Endothelial cell of umbilical vein (primary cell): Measurements from ENCODE around the gene PHLPP2. TPM values are rescaled to one million over a fixed set of nuclear protein-coding genes. Genes with fewer than 3 reads are reported as not detected.

Experiments used
- BruUV-seq: library from RNA; stranded (reverse); fragments of 400-500 nt; replicated peaks from 2 replicates; lab custom pipeline; 2021; lab: Mats Ljungman, UMichigan
- CTCF ChIA-PET: fragments of 300-600, 350-600 bp; sonication (Branson Sonifier 250); formaldehyde crosslinking; loops from one replicate; lab custom pipeline; 2021; ENCODE audit warnings: antibody characterized with exemption, inconsistent platforms; lab: Charles Lee
- POLR2A ChIA-PET: fragments of 300-600, 350-600 bp; sonication (Branson Sonifier 250); formaldehyde crosslinking; loops from one replicate; lab custom pipeline; 2021; ENCODE audit warnings: antibody characterized with exemption, inconsistent platforms; lab: Charles Lee
- DNase-seq: peaks from one replicate; pipeline ENCODE4 v3.0.0-alpha.2; 2011; ENCODE audit warnings: low read depth, low spot score
- FAIRE-seq: peaks from 2 replicates; lab custom pipeline; 2011; peaks lifted over from hg19 to GRCh38; lab: Jason Lieb, UNC
- H2AFZ ChIP-seq: 2 replicates; pipeline ENCODE4 v1.6.0; 2012; ENCODE audit warnings: low read depth, low read length, control low read depth, inconsistent platforms
- H3K27ac ChIP-seq: 2 replicates; pipeline ENCODE4 v1.5.1; 2011; ENCODE audit warnings: low read depth, mild to moderate bottlenecking, control low read depth, low read length, moderate library complexity; ENCODE audit not compliant: insufficient read depth
- H3K27me3 ChIP-seq, 2 experiments: 2 replicates each; pipeline versions ENCODE4 v1.6.0 to v1.6.1; 2011; ENCODE audit warnings: low read length in 2 of 2, mixed read lengths in 1 of 2; ENCODE audit not compliant: control insufficient read depth in 2 of 2, insufficient read depth in 2 of 2
- H3K36me3 ChIP-seq, 2 experiments: 2 replicates in 1 of 2; 3 replicates in 1 of 2; pipeline ENCODE4 v1.5.1; 2011; ENCODE audit warnings: low read length in 2 of 2, mild to moderate bottlenecking in 1 of 2, moderate library complexity in 1 of 2; ENCODE audit not compliant: control insufficient read depth in 2 of 2, insufficient read depth in 2 of 2; ENCODE audit errors: extremely low read depth in 1 of 2
- H3K4me1 ChIP-seq: 3 replicates; pipeline ENCODE4 v1.5.1; 2011; ENCODE audit warnings: mild to moderate bottlenecking, low read length; ENCODE audit not compliant: control insufficient read depth, insufficient read depth; ENCODE audit errors: extremely low read depth
- H3K4me2 ChIP-seq: 2 replicates; pipeline ENCODE4 v1.6.1; 2011; ENCODE audit warnings: low read length, control low read depth, mixed read lengths; ENCODE audit not compliant: insufficient read depth
- H3K4me3 ChIP-seq, 3 experiments: fragments of 200-600 bp in 1 of 3; sonication (generic), shearing (Covaris generic) in 1 of 3; replicated peaks in 1 of 3; 2 replicates each; pipeline ENCODE4 v1.5.1; 2011 to 2016; ENCODE audit warnings: control low read depth in 3 of 3, low read length in 3 of 3, mild to moderate bottlenecking in 2 of 3, inconsistent platforms in 1 of 3, low read depth in 1 of 3, moderate library complexity in 1 of 3; ENCODE audit not compliant: insufficient read depth in 1 of 3
- H3K79me2 ChIP-seq: 2 replicates; pipeline ENCODE4 v1.6.0; 2012; ENCODE audit warnings: low read length, inconsistent platforms; ENCODE audit not compliant: control insufficient read depth, insufficient read depth
- H3K9ac ChIP-seq: replicated peaks from 2 replicates; pipeline ENCODE3; 2011; ENCODE audit warnings: low read length, control low read depth; ENCODE audit not compliant: insufficient read depth; ENCODE audit errors: extremely low read depth
- H3K9me1 ChIP-seq: replicated peaks from 3 replicates; pipeline ENCODE4 v1.6.0; 2011; ENCODE audit warnings: mild to moderate bottlenecking, low read length; ENCODE audit not compliant: control insufficient read depth, insufficient read depth; ENCODE audit errors: extremely low read depth
- H3K9me3 ChIP-seq: replicated peaks from 2 replicates; pipeline ENCODE4 v1.5.1; 2012; ENCODE audit warnings: low read length, inconsistent platforms; ENCODE audit not compliant: control insufficient read depth, insufficient read depth
- H4K20me1 ChIP-seq: replicated peaks from 2 replicates; pipeline ENCODE3; 2011; ENCODE audit warnings: mild to moderate bottlenecking, low read length; ENCODE audit not compliant: control insufficient read depth, insufficient read depth; ENCODE audit errors: extremely low read depth
- EZH2 ChIP-seq: IDR thresholded peaks from 2 replicates; pipeline ENCODE4 v1.6.1; 2012; ENCODE audit warnings: borderline replicate concordance, low read depth, mild to moderate bottlenecking, moderate library complexity, low read length, inconsistent platforms; ENCODE audit not compliant: severe bottlenecking
- FOS ChIP-seq: IDR thresholded peaks from 2 replicates; pipeline ENCODE4 v1.6.1; 2011; ENCODE audit warnings: mild to moderate bottlenecking, low read length, moderate library complexity, borderline replicate concordance; ENCODE audit not compliant: insufficient read depth
- GATA2 ChIP-seq: IDR thresholded peaks from 2 replicates; pipeline ENCODE4 v1.7.0; 2011; ENCODE audit warnings: low read depth, mild to moderate bottlenecking, moderate library complexity, mixed read lengths, low read length; ENCODE audit not compliant: insufficient read length, insufficient read depth
- JUN ChIP-seq: IDR thresholded peaks from 2 replicates; pipeline ENCODE4 v1.6.1; 2011; ENCODE audit warnings: borderline replicate concordance, low read depth; ENCODE audit not compliant: insufficient read length, insufficient read depth
- MAX ChIP-seq: IDR thresholded peaks from 2 replicates; pipeline ENCODE4 v1.6.1; 2011; ENCODE audit not compliant: insufficient read depth, insufficient read length
- MYC ChIP-seq: IDR thresholded peaks from one replicate; pipeline ENCODE4 v1.6.1; 2011; ENCODE audit warnings: mild to moderate bottlenecking, low read depth, low read length
- POLR2A ChIP-seq: IDR thresholded peaks from 2 replicates; pipeline ENCODE4 v1.6.1; 2012; ENCODE audit warnings: low read depth, mild to moderate bottlenecking, control low read depth, low read length
- dilution Hi-C: fragments of 300-500 bp; cut with MboI; formaldehyde crosslinking; loops from one replicate; pipeline ENCODE4 v1.15.0; 2019; ENCODE audit warnings: low sequenced_read_pairs; ENCODE audit not compliant: extremely low pct_ligation_motif_present
- intact Hi-C: fragments of 100-400 bp; cut with micrococcal nuclease; formaldehyde crosslinking; loops from one replicate; pipeline ENCODE4 v1.10.0; 2022
- polyA plus RNA-seq, 4 experiments: library from polyadenylated mRNA; depleted of rRNA in 3 of 4; stranded (reverse) in 3 of 4; unstranded in 1 of 4; fragments of >200 nt; gene quantifications; 2 replicates each; pipeline versions ENCODE4 v1.2.1 to v1.2.3, GENCODE V29; 2011 to 2012; ENCODE audit warnings: missing spikeins in 1 of 4
- total RNA-seq: library from RNA; stranded (reverse); gene quantifications from 2 replicates; pipeline ENCODE4 v1.2.3, GENCODE V29; 2021

Gene PHLPP2
- total and polyA plus RNA-seq, 2 donors (not counting 3 experiments of a cell fraction or from before 2014, with no cell fraction given) = 4.1 to 8.0 TPM

DNA sequence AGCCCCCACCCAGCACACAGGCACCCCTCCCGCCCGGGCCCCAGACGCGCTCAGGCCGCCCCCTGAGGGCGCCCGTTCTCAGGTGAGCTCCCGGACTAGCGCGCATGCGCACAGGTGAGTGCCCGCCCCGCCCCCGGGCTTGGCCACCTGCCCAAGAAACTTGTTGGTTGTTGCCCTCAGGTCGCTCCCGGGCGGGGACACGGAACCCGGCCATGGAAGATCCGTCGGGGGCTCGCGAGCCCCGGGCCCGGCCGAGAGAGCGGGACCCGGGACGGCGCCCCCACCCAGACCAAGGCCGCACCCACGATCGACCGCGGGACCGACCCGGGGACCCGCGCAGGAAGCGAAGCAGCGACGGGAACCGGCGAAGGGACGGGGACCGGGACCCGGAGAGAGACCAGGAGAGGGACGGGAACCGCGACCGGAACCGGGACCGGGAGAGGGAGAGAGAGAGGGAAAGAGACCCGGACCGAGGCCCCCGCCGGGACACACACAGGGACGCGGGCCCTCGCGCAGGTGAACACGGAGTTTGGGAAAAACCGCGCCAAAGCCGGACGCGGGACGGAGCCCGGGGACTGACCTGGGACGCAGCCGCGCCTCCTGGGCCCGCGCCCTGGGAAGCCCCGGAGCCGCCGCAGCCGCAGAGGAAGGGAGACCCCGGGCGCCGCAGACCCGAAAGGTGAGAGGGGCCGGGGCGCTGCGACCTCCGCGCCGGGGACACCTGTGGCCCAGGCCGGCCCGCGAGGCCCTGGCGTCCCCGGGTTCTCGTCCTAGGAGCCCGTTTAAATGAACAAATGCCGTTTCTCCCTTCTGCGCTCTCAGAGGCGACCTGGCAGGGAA is 98.3 kb downstream of the PHLPP2 start, which contains the start of gene MARVELD3:
TSS of gene MARVELD3 (plus strand) at position 167 of the 840 bp plus-strand sequence. CDS start at position 213, 46 bp downstream.
- Histone ChIP-seq H3K27ac (no peak within 1 kb of the TSS), H3K27me3 (peaks cover 13 to 26% of the 10 kb centered on the region in 2 experiments), H3K9ac (no peak within 1 kb of the TSS), H3K79me2 (no peaks in the 10 kb centered on the region), H3K9me3 (no peaks in the 10 kb centered on the region), H4K20me1 (no peaks in the 10 kb centered on the region), H3K9me1 (no peaks in the 10 kb centered on the region), H3K4me1 (peaks cover 2% of the 10 kb centered on the region), H3K4me3 (peak within 1 kb of the TSS in 2 of 3 experiments; percentile 13 to 22), H3K4me2 (peak within 1 kb of the TSS; percentile 37), H3K36me3 (no peaks in the 10 kb centered on the region), H2AFZ (no peak within 1 kb of the TSS)
- dilution Hi-C loops = no loop called here
- CTCF ChIA-PET = no interaction called here
- TF ChIP-seq POLR2A (no peak), JUN (no peak), GATA2 (no peak), FOS (no peak), MAX (no peak), MYC (no peak), EZH2 (peak; percentile 97)
- intact Hi-C loops = no loop called here
- DNase-seq (no peak), FAIRE-seq (no peak)
- no TSS peak for BruUV-seq
- POLR2A ChIA-PET = no interaction called here
